MG63 (cell line): ENCODE data around the gene NAA50. TPM values are rescaled to one million over a fixed set of nuclear protein-coding genes. Genes with fewer than 3 reads are reported as not detected.

ENCODE experiments used
- DNase-seq: peaks from one replicate; pipeline ENCODE4 v3.0.0-alpha.2; 2020
- H3K27me3 ChIP-seq: fragments of 250-450 bp; sonication (Bioruptor Pico); 2 replicates; pipeline ENCODE4 v1.5.1; 2020; ENCODE audit warnings: mild to moderate bottlenecking, moderate library complexity
- H3K36me3 ChIP-seq: fragments of 250-450 bp; sonication (Bioruptor Pico); 2 replicates; pipeline ENCODE4 v1.5.1; 2020; ENCODE audit warnings: mild to moderate bottlenecking, moderate library complexity
- H3K4me3 ChIP-seq: fragments of 250-450 bp; sonication (Bioruptor Pico); 2 replicates; pipeline ENCODE4 v1.5.1; 2020; ENCODE audit warnings: mild to moderate bottlenecking, moderate library complexity
- H3K9me3 ChIP-seq: fragments of 250-450 bp; sonication (Bioruptor Pico); 2 replicates; pipeline ENCODE4 v1.5.1; 2020; ENCODE audit warnings: mild to moderate bottlenecking, moderate library complexity
- total RNA-seq: library from RNA; depleted of rRNA; stranded (reverse); fragments of >200 nt; shearing (Covaris generic); gene quantifications from 2 replicates; pipeline ENCODE4 v1.2.3, GENCODE V29; 2014; ENCODE audit warnings: low replicate concordance; rRNA removed

Gene NAA50
- total RNA-seq, 1 experiment from 2014 or later = 57.1 TPM

- no peaks in the 10 kb centered on the region for H3K27me3 ChIP-seq
- H3K36me3 ChIP-seq = 0 out of 2 replicates have a peak, but pooled peaks cover 4% of the 10 kb centered on the region
- peak; percentile 60 for DNase-seq
- no peak overlapping the region for H3K4me3 ChIP-seq
- no peaks in the 10 kb centered on the region for H3K9me3 ChIP-seq
These were observed 78.0 kb downstream of the NAA50 start for GRCh38 chr3:113668015-113668414.

Other genes starting within 250 kb of the NAA50 start
- gene SPICE1, start 231.1 kb downstream of the NAA50 start, total RNA-seq = 13.4 and 14.0 TPM in 2 replicates
- not detected in 2 replicates for gene SIDT1, start 213.7 kb downstream of the NAA50 start, total RNA-seq
- gene USF3, start 49.6 kb downstream of the NAA50 start, total RNA-seq = 3.3 and 4.6 TPM in 2 replicates
- 54.5 and 79.5 TPM in 2 replicates for gene ATP6V1A, start 786 bp upstream of the NAA50 start, total RNA-seq
- gene GRAMD1C, start 92.5 kb upstream of the NAA50 start, total RNA-seq = 1.8 and 2.5 TPM in 2 replicates
- gene ZDHHC23, start 201.8 kb upstream of the NAA50 start, total RNA-seq = 5.8 and 8.5 TPM in 2 replicates